SH-SY5Y (cell line): ENCODE measurements around the gene NCF1.

Experiments
- GATA2 ChIP-seq: IDR thresholded peaks from 2 replicates; pipeline ENCODE4 v1.6.1; 2011; ENCODE audit warnings: mild to moderate bottlenecking, low read depth, low read length
- GATA3 ChIP-seq: IDR thresholded peaks from 2 replicates; pipeline ENCODE4 v1.6.1; 2011; ENCODE audit warnings: low read depth, mild to moderate bottlenecking, low read length, moderate library complexity

DNA sequence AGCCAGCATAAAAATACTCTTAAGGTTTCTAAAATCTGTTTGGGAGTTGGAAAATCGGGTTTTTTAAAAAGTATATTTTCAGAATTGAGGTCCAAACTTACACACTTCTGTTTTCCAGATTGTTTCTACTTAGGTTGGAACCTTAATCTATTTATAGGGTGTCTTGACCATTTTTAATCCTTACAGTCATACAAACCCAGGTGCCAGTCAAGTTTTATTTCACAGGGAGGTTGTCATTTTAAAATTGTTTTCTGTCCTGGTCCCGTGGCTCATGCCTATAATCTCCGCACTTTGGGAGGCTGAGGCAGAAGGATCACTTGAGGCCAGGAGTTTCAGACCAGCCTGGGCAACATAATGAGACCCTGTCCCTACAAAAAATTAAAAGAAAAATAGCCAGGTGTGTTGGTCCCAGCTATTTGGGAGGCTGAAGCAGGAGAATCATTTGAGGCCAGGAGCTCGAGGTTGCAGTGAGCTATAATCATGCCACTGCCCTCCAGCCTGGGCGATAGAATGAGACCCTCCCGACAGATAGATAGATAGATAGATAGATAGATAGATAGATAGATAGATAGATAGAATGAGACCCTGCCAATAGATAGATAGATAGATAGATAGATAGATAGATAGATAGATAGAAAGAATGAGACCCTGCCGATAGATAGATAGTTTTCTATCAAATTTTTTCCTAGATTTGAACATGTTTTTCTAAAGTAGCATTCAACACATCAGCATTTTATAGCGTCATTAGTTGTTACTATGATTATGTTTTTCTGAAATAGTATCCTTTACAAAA lies 47.3 kb upstream of the NCF1 start:
- TF ChIP-seq GATA2 (no peak), GATA3 (no peak)
